Gastroesophageal sphincter (tissue), 4 donors: ENCODE measurements around the gene CBX7. TPM values are rescaled to one million over a fixed set of nuclear protein-coding genes. Genes with fewer than 3 reads are reported as not detected.
A peak's percentile ranks its signal among the peaks of the same experiment; 100 is the strongest.
"Not testable (repeated sequence)": the region's sequence is repeated elsewhere in the genome, so short reads cannot be mapped to it uniquely, and the experiment has no call there.

ENCODE experiments used
- ATAC-seq: fragments of 150-250 bp; one replicate; pipeline ENCODE4 v1.9.1; 2016; ENCODE audit warnings: mild to moderate bottlenecking, moderate library complexity
- H3K27ac ChIP-seq, 4 donors: fragments of 200-600 bp; sonication (generic) in 3 of 4; 1 replicate in 3 of 4; 2 replicates in 1 of 4; pipeline ENCODE4 v1.5.1; 2016 to 2019
- H3K27me3 ChIP-seq: fragments of 200-600 bp; sonication (generic); one replicate; pipeline ENCODE4 v1.5.1; 2019
- H3K36me3 ChIP-seq, 2 donors: fragments of 200-600 bp; sonication (generic); one replicate each; pipeline ENCODE4 v1.5.1; 2019; ENCODE audit warnings: control low read depth in 1 of 2
- H3K4me1 ChIP-seq, 3 donors: fragments of 200-600 bp; sonication (generic); 1 replicate in 2 of 3; 2 replicates in 1 of 3; pipeline ENCODE4 v1.5.1; 2016 to 2019; ENCODE audit warnings: control low read depth in 2 of 3
- H3K4me3 ChIP-seq, 2 donors: fragments of 200-600 bp; sonication (generic); one replicate each; pipeline ENCODE4 v1.5.1; 2019; ENCODE audit warnings: mild to moderate bottlenecking in 1 of 2, moderate library complexity in 1 of 2
- H3K9me3 ChIP-seq, 3 donors: fragments of 200-600 bp; sonication (generic); one replicate each; pipeline ENCODE4 v1.5.1; 2017 to 2019; ENCODE audit warnings: control low read depth in 2 of 3
- CTCF ChIP-seq, 4 experiments: fragments of 200-600 bp in 2 of 4; fragments of 450-650 bp in 2 of 4; sonication (generic) in 1 of 4; IDR thresholded peaks; one replicate each; pipeline ENCODE4 v1.5.1; 2017 to 2019; ENCODE audit warnings: antibody characterized with exemption in 4 of 4, mild to moderate bottlenecking in 2 of 4, moderate library complexity in 2 of 4
- EP300 ChIP-seq: sonication (generic); formaldehyde crosslinking; IDR thresholded peaks from one replicate; pipeline ENCODE4 v1.6.1; 2017; ENCODE audit warnings: antibody characterized with exemption, mild to moderate bottlenecking
- POLR2A ChIP-seq, 2 donors: fragments of 450-650 bp; IDR thresholded peaks; one replicate each; pipeline ENCODE4 v1.6.1; 2017; ENCODE audit warnings: antibody characterized with exemption in 2 of 2, mild to moderate bottlenecking in 2 of 2, moderate library complexity in 1 of 2
- POLR2AphosphoS5 ChIP-seq: sonication (generic); formaldehyde crosslinking; IDR thresholded peaks from one replicate; pipeline ENCODE4 v1.6.1; 2017; ENCODE audit warnings: antibody characterized with exemption
- WGBS, 2 donors: methylation state at CpG; one replicate each; pipeline ENCODE4 v1.1.5; 2018; ENCODE audit warnings: low coverage in 1 of 2; 5-methylcytosine and 5-hydroxymethylcytosine counted together
- total RNA-seq, 4 donors: library from RNA; depleted of rRNA; stranded (reverse); fragments of >200 nt; gene quantifications; one replicate each; pipeline ENCODE4 v1.1.0, GENCODE V29; 2016

CBX7 gene
- total RNA-seq, 4 donors from 2014 or later: 102 to 223 (median 171) TPM

GRCh38 chr22:39174498-39175352 lies 22.2 kb upstream of the CBX7 start:
- Histone ChIP-seq H3K4me1 (peaks cover 3 to 84% (median 62%) of the 10 kb centered on the region in 3 donors), H3K36me3 (no peaks in the 10 kb centered on the region), H3K4me3 (no peak overlapping the region), H3K27me3 (no peaks in the 10 kb centered on the region), H3K27ac (peak overlapping the region in 3 of 4 donors; percentile 75 to 79 (median 78)), H3K9me3 (no peaks in the 10 kb centered on the region)
- peak; percentile 64 for ATAC-seq
- WGBS, 2 donors: 20% methylated on average over 6 of the region's 22 CpGs; no CpG with 5 or more reads in 1 of the 2 donors
- TF ChIP-seq POLR2AphosphoS5: peak; percentile 75
- TF ChIP-seq CTCF (IDR thresholded peaks at IDR 0.05): no peak

- no peak overlapping the region for H3K4me3 ChIP-seq
Observed at GRCh38 chr22:39173787-39174497, 21.5 kb upstream of the CBX7 start.

GRCh38 chr22:39173050-39173706 lies 20.7 kb upstream of the CBX7 start:
- ATAC-seq: no peak
- TF ChIP-seq POLR2A (IDR thresholded peaks at IDR 0.05): no peak
- TF ChIP-seq POLR2AphosphoS5: no peak
- no peak for TF ChIP-seq EP300
- TF ChIP-seq CTCF (IDR thresholded peaks at IDR 0.05): no peak
- H3K27me3 ChIP-seq: no peaks in the 10 kb centered on the region
- no peak overlapping the region for H3K4me3 ChIP-seq
- 71 to 75% methylated on average over 5 to 9 of the region's 16 CpGs for WGBS, 2 donors
- no peaks in the 10 kb centered on the region for H3K9me3 ChIP-seq
- H3K27ac ChIP-seq: peak overlapping the region in 3 of 4 donors; percentile 75 to 79 (median 78)
- H3K4me1 ChIP-seq: peaks cover 3 to 77% (median 51%) of the 10 kb centered on the region in 3 donors
- H3K36me3 ChIP-seq: no peaks in the 10 kb centered on the region

More at GRCh38 chr22:39173787-39174497, 21.5 kb upstream of the CBX7 start:
- Histone ChIP-seq H3K27me3 (no peaks in the 10 kb centered on the region), H3K4me1 (peaks cover 3 to 77% (median 55%) of the 10 kb centered on the region in 3 donors), H3K36me3 (no peaks in the 10 kb centered on the region), H3K27ac (peak overlapping the region in 3 of 4 donors; percentile 75 to 79 (median 78)), H3K9me3 (no peaks in the 10 kb centered on the region)
- no peak for ATAC-seq
- WGBS, 2 donors: 54 to 65% methylated on average over 4 to 5 of the region's 11 CpGs
- TF ChIP-seq EP300: no peak
- TF ChIP-seq CTCF (IDR thresholded peaks at IDR 0.05): no peak
- no peak for TF ChIP-seq POLR2AphosphoS5
- no peak for TF ChIP-seq POLR2A (IDR thresholded peaks at IDR 0.05)

GRCh38 chr22:39172265-39173049 lies 20.0 kb upstream of the CBX7 start:
- not testable (repeated sequence) for H3K4me3 ChIP-seq, H3K36me3 ChIP-seq, H3K9me3 ChIP-seq, H3K27me3 ChIP-seq, ATAC-seq
- 78 to 95% methylated on average over 7 to 10 of the region's 11 CpGs for WGBS, 2 donors
- Histone ChIP-seq H3K27ac (peak overlapping the region in 3 of 4 donors; percentile 75 to 79 (median 78)), H3K4me1 (peaks cover 3 to 70% (median 51%) of the 10 kb centered on the region in 3 donors)
